Fibroblast of skin of abdomen (primary cell): ENCODE results near the gene STX1A.
A peak's percentile ranks its signal among the peaks of the same experiment; 100 is the strongest.

Experiments
- DNase-seq: peaks from one replicate; pipeline ENCODE4 v3.0.0-alpha.2; 2013

The STX1A gene

GRCh38 chr7:73706126-73707044, 13.1 kb downstream of the STX1A start:
- DNase-seq, result peak; percentile 51

- no peak for DNase-seq
Observed at GRCh38 chr7:73705551-73705920, 13.9 kb downstream of the STX1A start.

GRCh38 chr7:73704640-73705550, 14.6 kb downstream of the STX1A start:
- DNase-seq, result peak; percentile 89

- peak; percentile 74 for DNase-seq
Observed at GRCh38 chr7:73703757-73704639, 15.5 kb downstream of the STX1A start.

- no peak for DNase-seq
Observed at GRCh38 chr7:73703225-73703624, 16.2 kb downstream of the STX1A start.

- DNase-seq, result no peak
Observed at GRCh38 chr7:73702665-73703064, 16.8 kb downstream of the STX1A start.

- no peak for DNase-seq
Observed at GRCh38 chr7:73702226-73702625, 17.2 kb downstream of the STX1A start.

GRCh38 chr7:73701357-73701995, 18.0 kb downstream of the STX1A start:
- DNase-seq, result peak; percentile 77

- DNase-seq, result no peak
Observed at GRCh38 chr7:73700581-73701134, 18.8 kb downstream of the STX1A start.

- DNase-seq, result no peak
Observed at GRCh38 chr7:73700069-73700423, 19.4 kb downstream of the STX1A start.

- no peak for DNase-seq
Observed at GRCh38 chr7:73699370-73700068, 19.9 kb downstream of the STX1A start.

- DNase-seq, result no peak
Observed at GRCh38 chr7:73698410-73698809, 21.1 kb downstream of the STX1A start.

- DNase-seq, result no peak
Observed at GRCh38 chr7:73696372-73696771, 23.1 kb downstream of the STX1A start.

GRCh38 chr7:73690646-73691045, 28.8 kb downstream of the STX1A start:
- DNase-seq, result no peak

GRCh38 chr7:73688288-73688687, 31.2 kb downstream of the STX1A start:
- no peak for DNase-seq

GRCh38 chr7:73685311-73685710, 34.2 kb downstream of the STX1A start:
- no peak for DNase-seq

- no peak for DNase-seq
Observed at GRCh38 chr7:73683788-73684693, 35.4 kb downstream of the STX1A start.

- DNase-seq, result peak; percentile 96
Observed at GRCh38 chr7:73683056-73683787, 36.2 kb downstream of the STX1A start, which contains the start of the genes BUD23 and DNAJC30. BUD23 (plus strand) TSS chr7:73683597; CDS start chr7:73683626, 29 bp downstream. DNAJC30 (minus strand) TSS chr7:73683453; CDS start chr7:73683423, 30 bp downstream.

- no peak for DNase-seq
Observed at GRCh38 chr7:73682745-73683055, 36.8 kb downstream of the STX1A start.
